GM23248 (cell line): ENCODE data around the gene TRPC4.

Source experiments
- EZH2 ChIP-seq: fragments of 200-600 bp; sonication (generic); IDR thresholded peaks from 2 replicates; pipeline ENCODE4 v1.6.1; 2018; ENCODE audit warnings: antibody characterized with exemption, mild to moderate bottlenecking; ENCODE audit not compliant: insufficient read depth, poor library complexity, severe bottlenecking
- EZH2phosphoT487 ChIP-seq: fragments of 200-600 bp; sonication (generic); IDR thresholded peaks from 2 replicates; pipeline ENCODE4 v1.6.1; 2018; ENCODE audit warnings: antibody characterized with exemption, moderate library complexity, mild to moderate bottlenecking, low read depth; ENCODE audit not compliant: insufficient read depth

GRCh38 chr13:37884026-37884425, 14.5 kb upstream of the TRPC4 start:
- TF ChIP-seq EZH2 (no peak), EZH2phosphoT487 (no peak)
